GM19043 (cell line): ENCODE results near the gene SUPT6H.
"Not testable (repeated sequence)": the region's sequence is repeated elsewhere in the genome, so short reads cannot be mapped to it uniquely, and the experiment has no call there.

Experiments used
- ATAC-seq: cut with Tn5 transposase; IDR thresholded peaks from one replicate; pipeline ENCODE4 v1.9.1; 2021; ENCODE audit warnings: low read depth; ENCODE audit not compliant: unreplicated experiment

The SUPT6H gene

DNA sequence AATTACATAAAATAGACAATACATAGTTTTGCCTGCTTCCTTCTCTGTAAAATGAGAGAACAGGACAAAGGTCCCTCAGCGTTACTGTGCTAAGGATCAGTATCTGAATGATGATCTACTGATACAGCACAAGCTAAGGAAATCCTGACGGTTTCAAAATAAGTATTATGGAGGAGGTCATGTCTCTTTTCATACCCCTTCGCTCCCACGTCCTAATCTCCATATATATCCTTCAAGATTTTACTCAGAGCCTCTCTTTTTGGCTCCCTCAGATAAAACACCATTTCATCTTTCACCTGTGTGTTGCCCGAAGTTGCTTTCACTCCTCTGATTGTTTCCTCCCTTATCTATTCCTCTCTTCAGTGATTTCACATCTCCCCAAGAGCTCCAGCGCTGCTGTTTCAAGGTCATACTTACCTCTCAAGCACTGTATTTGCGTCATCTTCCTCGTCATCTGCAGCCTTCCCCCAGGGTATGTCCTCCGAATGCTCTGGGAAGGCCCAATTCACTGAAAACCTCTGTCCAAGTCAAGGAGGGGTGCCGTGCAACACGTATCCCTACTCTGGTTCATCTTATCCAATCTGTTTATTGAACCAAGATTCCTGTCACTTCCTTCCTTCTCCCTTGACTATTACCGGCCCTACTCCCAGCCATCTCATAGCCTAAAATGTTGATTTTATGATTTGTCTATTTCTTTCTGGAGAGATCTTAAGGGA is 15.8 kb upstream of the SUPT6H start:
- no peak for ATAC-seq

DNA sequence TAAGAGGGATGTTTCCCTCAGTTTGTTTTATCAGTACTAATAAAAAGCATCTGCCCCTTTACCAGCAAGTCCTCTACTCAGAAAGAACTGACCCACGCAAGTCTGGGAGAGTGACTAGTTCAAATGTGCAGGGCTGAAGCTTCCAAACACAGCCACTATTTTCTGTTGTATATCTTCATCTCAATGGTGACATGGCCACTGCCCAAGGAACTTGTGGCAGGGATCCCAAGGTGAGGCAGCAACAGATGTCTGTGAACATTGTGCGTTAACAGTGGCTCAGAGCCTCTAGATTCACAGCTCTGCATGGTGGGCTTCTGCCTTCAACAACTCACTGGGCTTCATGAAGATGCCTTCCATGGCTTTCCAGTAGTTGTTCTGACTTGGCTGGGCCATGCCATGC is 13.3 kb upstream of the SUPT6H start:
- ATAC-seq: no peak

- no peak for ATAC-seq
These were observed 6.8 kb upstream of the SUPT6H start for GRCh38 chr17:28655160-28655559.

DNA sequence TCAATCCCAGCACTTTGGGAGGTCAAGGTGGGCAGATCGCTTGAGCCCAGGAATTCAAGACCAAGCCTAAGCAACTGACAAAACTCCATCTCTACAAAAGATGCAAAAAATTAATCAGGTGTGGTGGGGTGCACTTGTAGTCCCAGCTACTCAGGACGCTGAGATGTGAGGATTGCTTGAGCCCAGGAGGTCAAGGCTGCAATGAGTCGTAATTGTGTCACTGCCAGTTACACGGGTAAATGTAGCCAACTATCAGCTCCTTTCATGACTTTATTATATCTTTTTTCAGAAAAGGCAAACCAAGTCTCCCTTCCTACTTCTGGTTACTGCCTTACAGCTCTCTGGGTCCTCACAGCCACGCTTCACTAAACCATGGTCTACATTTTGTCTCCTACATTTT is 4.2 kb upstream of the SUPT6H start:
- ATAC-seq: no peak

GRCh38 chr17:28658342-28658741 is 3.7 kb upstream of the SUPT6H start:
- ATAC-seq: not testable (repeated sequence)

GRCh38 chr17:28658766-28659496 is 3.1 kb upstream of the SUPT6H start:
- ATAC-seq: not testable (repeated sequence)

GRCh38 chr17:28659497-28659881 is 2.5 kb upstream of the SUPT6H start:
- not testable (repeated sequence) for ATAC-seq

GRCh38 chr17:28662527-28662829 is 473 bp downstream of the SUPT6H start:
- ATAC-seq: no peak

DNA sequence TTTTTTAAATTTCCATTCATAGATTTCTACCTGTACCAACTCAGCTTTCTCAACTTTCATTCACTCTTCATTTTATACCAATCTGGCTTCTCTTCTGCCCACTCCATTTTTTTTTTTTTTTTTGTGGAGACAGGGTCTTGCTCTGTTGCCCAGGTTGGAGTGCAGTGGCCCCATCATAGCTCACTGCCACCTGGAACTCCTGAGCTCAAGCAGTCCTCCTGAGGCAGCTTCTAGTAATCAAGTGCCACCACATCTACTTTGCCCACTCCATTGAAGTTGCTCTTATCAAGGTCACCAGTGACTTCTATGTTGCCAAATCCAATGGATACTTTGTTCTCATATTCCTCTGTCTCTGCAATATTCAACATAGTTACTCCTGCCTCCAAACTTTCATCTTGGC is 1.7 kb downstream of the SUPT6H start:
- ATAC-seq: no peak

GRCh38 chr17:28665994-28666393 is 4.0 kb downstream of the SUPT6H start:
- no peak for ATAC-seq

GRCh38 chr17:28667870-28668269 is 5.9 kb downstream of the SUPT6H start:
- ATAC-seq: no peak

DNA sequence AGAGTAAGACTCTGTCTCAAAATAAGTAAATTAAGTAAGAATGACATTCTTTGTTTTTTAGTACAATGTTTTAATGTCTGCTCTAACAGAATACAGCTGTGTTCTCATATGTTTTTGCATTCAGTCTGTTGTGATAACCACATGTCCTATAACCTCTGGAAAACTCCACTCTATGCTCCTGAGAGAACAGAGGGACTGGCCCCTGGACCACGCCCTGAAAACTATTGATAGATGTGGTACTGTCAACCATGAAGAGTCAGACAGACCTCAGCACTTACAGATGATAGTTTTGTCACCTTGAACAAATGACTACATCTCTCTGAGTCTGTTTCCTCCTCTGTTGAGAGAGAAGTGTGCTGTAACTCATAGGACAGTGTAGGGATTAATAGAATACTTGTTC is 7.9 kb downstream of the SUPT6H start:
- no peak for ATAC-seq

DNA sequence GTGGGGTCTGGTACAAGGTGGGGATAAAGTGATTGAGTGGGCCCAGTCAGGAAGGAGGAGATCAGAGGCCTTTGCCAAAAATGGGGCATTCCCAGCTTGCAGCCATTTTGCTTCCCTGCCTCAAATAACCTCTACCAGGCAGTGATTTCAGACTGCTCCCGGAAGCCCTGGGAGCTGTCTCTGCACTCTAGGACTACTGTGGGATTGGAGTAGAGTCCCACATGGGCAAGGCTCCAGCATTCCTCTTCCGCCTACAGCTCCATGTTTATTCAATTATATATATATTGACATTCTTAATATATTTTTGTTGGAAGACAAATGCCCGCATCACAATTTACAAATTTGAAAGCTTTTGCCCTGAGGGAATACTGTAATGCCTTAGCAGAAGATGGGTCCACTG is 13.5 kb downstream of the SUPT6H start:
- no peak for ATAC-seq

DNA sequence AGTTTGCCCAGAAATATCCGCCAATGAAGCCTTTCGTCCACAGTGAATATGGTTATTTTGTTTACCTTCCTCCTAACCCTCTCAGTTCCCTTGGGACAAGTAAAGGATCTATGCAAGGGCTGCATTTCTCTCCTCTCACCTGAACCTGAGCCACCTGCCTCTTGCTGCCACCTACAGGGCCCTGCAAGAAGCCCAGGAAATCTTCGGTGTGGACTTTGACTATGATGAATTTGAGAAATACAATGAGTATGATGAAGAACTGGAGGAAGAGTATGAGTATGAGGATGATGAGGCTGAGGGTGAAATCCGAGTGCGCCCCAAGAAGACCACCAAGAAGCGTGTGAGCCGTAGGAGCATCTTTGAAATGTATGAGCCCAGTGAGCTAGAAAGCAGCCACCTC is 14.0 kb downstream of the SUPT6H start:
- no peak for ATAC-seq

- no peak for ATAC-seq
These were observed 20.6 kb downstream of the SUPT6H start for GRCh38 chr17:28682655-28683054.

GRCh38 chr17:28684963-28685362 is 23.0 kb downstream of the SUPT6H start:
- ATAC-seq: no peak

GRCh38 chr17:28685366-28685765 is 23.4 kb downstream of the SUPT6H start:
- no peak for ATAC-seq

DNA sequence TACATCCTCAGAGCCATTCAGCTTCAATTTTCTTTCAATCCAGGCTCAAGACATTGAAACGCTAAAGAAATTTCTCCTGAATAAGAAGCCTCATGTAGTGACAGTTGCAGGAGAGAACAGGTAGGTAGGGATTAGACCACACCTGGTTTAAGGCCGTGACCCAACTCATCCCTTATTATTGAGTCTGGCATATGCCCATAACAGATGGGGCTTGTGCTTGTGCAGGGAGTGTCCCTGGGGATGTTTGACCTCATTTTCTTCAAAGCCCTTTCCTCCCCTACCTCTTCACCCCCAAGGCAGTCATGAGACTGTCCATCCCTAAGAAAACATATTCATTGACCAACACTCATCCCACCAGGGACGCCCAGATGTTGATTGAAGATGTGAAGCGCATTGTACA is 24.3 kb downstream of the SUPT6H start:
- no peak for ATAC-seq

- no peak for ATAC-seq
These were observed 26.5 kb downstream of the SUPT6H start for GRCh38 chr17:28688481-28688880.

GRCh38 chr17:28689011-28689410 is 27.0 kb downstream of the SUPT6H start:
- no peak for ATAC-seq

GRCh38 chr17:28693869-28694268 is 31.9 kb downstream of the SUPT6H start:
- ATAC-seq: no peak

GRCh38 chr17:28698253-28698941 is 36.4 kb downstream of the SUPT6H start:
- no peak for ATAC-seq
